DND-41 (cell line): Measurements from ENCODE around the gene PTPN3.

Experiments used
- CTCF ChIP-seq: IDR thresholded peaks from 2 replicates; pipeline ENCODE4 v1.5.1; 2012; ENCODE audit warnings: borderline replicate concordance, low read length, moderate library complexity, mild to moderate bottlenecking; ENCODE audit not compliant: poor library complexity, severe bottlenecking; ENCODE audit errors: extremely low read depth
- EZH2 ChIP-seq: IDR thresholded peaks from 3 replicates; pipeline ENCODE4 v1.6.1; 2012; ENCODE audit warnings: borderline replicate concordance, low read depth, mild to moderate bottlenecking, moderate library complexity, low read length, inconsistent platforms; ENCODE audit not compliant: severe bottlenecking

DNA sequence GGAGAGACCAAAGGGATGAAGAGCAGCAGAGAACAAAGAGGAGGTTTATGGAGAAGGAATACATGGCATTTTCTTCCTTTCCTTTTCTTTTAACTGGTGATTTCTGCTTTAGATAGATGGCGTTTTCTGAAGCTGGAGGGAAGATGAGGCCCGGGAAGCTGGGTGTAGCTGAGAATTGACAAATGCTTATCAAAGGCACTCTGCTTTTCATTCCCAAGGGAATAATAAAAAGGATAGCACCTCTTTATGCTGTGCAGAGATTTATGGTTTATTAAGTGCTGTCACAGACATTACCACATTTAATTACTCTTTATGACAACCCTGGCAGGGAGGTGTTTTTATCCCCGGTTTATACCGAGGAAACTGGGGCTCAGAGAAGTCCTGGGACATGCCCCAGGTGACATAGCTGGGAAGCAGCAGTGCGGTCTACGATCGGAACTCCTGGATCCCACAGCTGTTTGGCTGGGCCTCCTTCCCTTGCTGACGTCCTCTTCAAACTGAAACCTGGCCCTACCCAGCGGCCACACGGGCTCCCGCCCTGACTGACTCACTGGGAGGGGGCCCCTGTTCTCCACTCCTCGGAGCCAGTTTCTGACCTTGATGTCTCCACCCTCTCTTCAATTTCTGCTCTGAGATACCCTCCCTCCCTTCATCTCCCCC is 169.0 kb downstream of the PTPN3 start:
- TF ChIP-seq CTCF = no peak
- no peak for TF ChIP-seq EZH2
